ENCODE data around the gene STK33.
A peak's percentile ranks its signal among the peaks of the same experiment; 100 is the strongest.

The STK33 gene

DNA sequence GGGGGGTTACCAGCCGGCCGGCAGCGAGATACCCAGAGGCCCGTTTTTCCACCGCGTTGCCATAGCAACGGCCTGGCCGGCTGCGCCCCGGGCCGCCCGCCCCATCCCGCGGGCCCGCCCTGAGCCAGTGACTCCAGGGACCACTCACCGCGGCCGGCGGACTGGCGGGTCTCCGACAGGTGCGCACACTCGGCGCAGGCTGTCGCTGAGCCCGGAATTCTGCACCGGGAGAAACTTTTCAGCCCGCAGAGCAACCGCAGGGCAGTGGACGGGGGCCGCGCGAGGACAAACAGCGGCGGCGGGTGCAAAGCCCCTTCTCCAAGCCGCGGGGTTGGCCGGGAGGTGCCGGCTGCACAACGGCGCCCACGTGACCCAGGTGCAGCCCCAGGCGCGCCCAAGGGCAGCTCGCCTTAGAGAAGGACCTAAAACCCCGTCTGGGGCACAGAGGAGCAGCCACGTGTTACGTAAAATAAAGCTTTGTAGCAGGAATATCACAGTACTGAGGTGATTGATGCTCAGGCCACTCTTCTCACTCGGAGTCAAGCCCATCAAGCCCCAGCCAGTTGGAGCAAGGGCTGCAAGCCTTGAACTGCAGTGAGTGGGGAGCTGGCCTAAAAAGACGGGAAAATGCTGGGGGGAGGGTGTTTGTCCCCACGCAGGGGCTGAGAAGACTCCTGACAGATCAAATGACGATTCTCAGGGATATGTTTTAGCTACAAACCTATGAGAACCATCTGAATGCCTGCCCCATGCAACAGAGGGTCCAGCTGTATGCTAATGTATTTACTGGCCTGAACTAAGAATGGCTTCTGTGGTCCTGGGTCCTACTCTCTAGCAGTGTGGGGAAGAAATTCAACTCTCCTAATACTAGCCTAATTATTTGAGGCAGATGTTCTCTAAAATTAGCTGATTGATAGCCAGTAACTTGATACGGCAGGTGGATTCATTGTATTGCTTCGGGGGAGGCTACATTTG is at the start of gene STK33:
Gene STK33 (minus strand): TSS at position 294 of the 975 bp plus-strand sequence. CDS start 119,323 bp downstream, outside the sequence.
- Histone ChIP-seq H3K9me3 (peaks cover 21% of the 10 kb centered on the region), H3K9ac (no peak within 1 kb of the TSS), H3K36me3 (no peaks in the 10 kb centered on the region), H4K20me1 (no peaks in the 10 kb centered on the region), H3K4me2 (peak within 1 kb of the TSS; percentile 49), H3K27ac (no peak within 1 kb of the TSS), H3K4me1 (peaks cover 13% of the 10 kb centered on the region), H3K27me3 (peaks cover 48% of the 10 kb centered on the region), H3K4me3 (peak within 1 kb of the TSS; percentile 60)
- no peak for TF ChIP-seq Cebpa-rat (IDR thresholded peaks at IDR 0.05)

DNA sequence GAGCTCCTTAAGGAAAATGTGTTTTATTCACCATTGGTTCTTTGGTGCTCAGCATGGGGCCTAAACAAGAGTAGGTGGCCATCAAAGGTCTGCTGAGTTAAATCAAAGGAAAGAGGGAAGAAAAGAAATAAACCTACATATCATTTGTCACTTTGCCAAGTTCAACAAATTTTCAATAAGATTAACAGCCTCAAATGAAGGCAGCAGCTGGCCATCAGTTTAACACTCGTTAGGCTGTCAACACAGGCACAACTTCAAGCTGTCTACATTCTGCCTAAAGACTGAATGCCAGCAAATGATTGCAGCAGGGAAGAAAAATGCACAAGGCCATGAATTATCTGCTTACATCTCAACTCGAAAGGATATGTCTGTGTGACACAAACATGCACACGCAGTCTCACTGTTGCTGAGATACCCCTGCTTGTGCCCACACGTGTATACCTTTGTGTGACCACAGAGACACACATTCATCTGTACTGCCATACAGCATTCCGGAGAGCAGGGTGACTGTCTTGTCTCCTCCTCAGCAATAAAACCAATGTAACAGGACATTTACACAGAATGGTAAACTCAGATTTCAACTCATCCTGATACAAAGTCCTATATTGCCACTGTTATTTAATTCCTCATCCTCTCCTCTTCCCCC is 48.3 kb upstream of the STK33 start:
- Histone ChIP-seq H3K36me3 (peaks cover 20% of the 10 kb centered on the region), H3K4me2 (no peak overlapping the region)

GRCh38 chr11:8641332-8641731 is 47.3 kb upstream of the STK33 start:
- H3K27me3 ChIP-seq, result no peaks in the 10 kb centered on the region
- H3K27ac ChIP-seq, result no peak overlapping the region
- H3K4me2 ChIP-seq, result no peak overlapping the region

More for the DNA sequence above, 48.3 kb upstream of the STK33 start:
- H3K27ac ChIP-seq, result no peak overlapping the region
- no peaks in the 10 kb centered on the region for H4K20me1 ChIP-seq
- no peaks in the 10 kb centered on the region for H3K9me3 ChIP-seq
- H3K4me3 ChIP-seq, result no peak overlapping the region
- no peaks in the 10 kb centered on the region for H3K27me3 ChIP-seq
- H3K9ac ChIP-seq, result no peak overlapping the region
- TF ChIP-seq Cebpa-rat (IDR thresholded peaks at IDR 0.05), result no peak
- H3K4me1 ChIP-seq, result no peaks in the 10 kb centered on the region

GRCh38 chr11:8640267-8640906 is 46.4 kb upstream of the STK33 start:
- peaks cover 6% of the 10 kb centered on the region; the same call in 1 of the 2 replicates for H3K9me3 ChIP-seq
- H3K9ac ChIP-seq, result no peak overlapping the region
- no peak overlapping the region for H3K27ac ChIP-seq
- H3K4me1 ChIP-seq, result no peaks in the 10 kb centered on the region
- H4K20me1 ChIP-seq, result no peaks in the 10 kb centered on the region
- peaks cover 16% of the 10 kb centered on the region for H3K36me3 ChIP-seq
- no peak for TF ChIP-seq Cebpa-rat (IDR thresholded peaks at IDR 0.05)
- no peak overlapping the region for H3K4me2 ChIP-seq
- no peak overlapping the region for H3K4me3 ChIP-seq
- no peaks in the 10 kb centered on the region for H3K27me3 ChIP-seq

More at GRCh38 chr11:8641332-8641731, 47.3 kb upstream of the STK33 start:
- H3K9me3 ChIP-seq, result peaks cover 2% of the 10 kb centered on the region; the same call in 1 of the 2 replicates
- no peak overlapping the region for H3K4me3 ChIP-seq
- no peaks in the 10 kb centered on the region for H4K20me1 ChIP-seq
- no peaks in the 10 kb centered on the region for H3K4me1 ChIP-seq
- no peak for TF ChIP-seq Cebpa-rat (IDR thresholded peaks at IDR 0.05)
- H3K9ac ChIP-seq, result no peak overlapping the region
- peaks cover 19% of the 10 kb centered on the region for H3K36me3 ChIP-seq

DNA sequence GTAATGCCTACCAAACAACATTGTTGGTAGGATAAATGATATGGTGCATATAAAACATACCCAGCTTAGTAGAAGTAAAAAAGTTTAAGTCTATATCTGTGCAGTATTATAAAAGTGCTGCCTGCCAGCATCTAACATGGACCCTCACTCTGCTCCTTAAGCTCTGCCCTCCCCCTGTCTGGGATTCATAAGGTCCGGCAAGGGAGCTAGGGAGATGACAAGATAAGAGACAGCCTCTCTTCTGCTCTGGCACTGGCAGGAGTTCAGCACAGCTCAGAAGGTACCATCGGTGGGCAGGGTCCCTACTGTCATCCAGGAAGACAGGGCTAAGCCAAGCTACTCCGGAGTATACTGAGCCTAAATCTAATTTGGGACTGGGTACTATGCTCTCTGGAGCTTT is 45.6 kb upstream of the STK33 start:
- peaks cover 17% of the 10 kb centered on the region for H3K36me3 ChIP-seq
- H3K4me2 ChIP-seq, result no peak overlapping the region
- H3K27ac ChIP-seq, result no peak overlapping the region
- H4K20me1 ChIP-seq, result no peaks in the 10 kb centered on the region
- no peaks in the 10 kb centered on the region for H3K4me1 ChIP-seq
- TF ChIP-seq Cebpa-rat (IDR thresholded peaks at IDR 0.05), result no peak
- peaks cover 6% of the 10 kb centered on the region; the same call in 1 of the 2 replicates for H3K9me3 ChIP-seq
- H3K9ac ChIP-seq, result no peak overlapping the region
- H3K4me3 ChIP-seq, result no peak overlapping the region
- no peaks in the 10 kb centered on the region for H3K27me3 ChIP-seq

GRCh38 chr11:8638300-8638699 is 44.3 kb upstream of the STK33 start:
- H4K20me1 ChIP-seq, result no peaks in the 10 kb centered on the region
- no peak overlapping the region for H3K27ac ChIP-seq
- H3K27me3 ChIP-seq, result no peaks in the 10 kb centered on the region
- no peak overlapping the region for H3K4me3 ChIP-seq
- H3K4me2 ChIP-seq, result no peak overlapping the region
- H3K9me3 ChIP-seq, result peaks cover 6% of the 10 kb centered on the region; the same call in 1 of the 2 replicates
- peaks cover 18% of the 10 kb centered on the region for H3K36me3 ChIP-seq
- H3K9ac ChIP-seq, result no peak overlapping the region
- H3K4me1 ChIP-seq, result no peaks in the 10 kb centered on the region
- TF ChIP-seq Cebpa-rat (IDR thresholded peaks at IDR 0.05), result no peak

DNA sequence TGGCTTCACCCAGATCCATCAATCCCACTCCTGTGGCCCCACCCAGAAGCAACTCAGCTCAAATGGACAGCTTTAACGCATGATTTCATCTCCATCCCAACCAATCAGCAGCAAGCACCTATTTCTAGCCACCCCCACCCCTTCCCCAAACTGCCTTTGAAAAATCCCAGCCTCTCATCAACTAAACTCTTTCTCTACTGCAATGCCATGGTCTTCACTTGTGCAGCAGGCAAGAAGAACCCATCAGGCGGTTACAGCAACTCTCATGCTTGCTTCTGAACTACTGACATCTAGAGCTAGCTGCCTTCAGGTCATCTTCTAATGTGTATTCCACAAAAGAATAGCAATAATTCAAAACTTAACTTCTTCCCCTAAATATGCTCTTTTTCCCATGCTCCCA is 42.1 kb upstream of the STK33 start:
- Histone ChIP-seq H3K27me3 (no peaks in the 10 kb centered on the region), H3K9ac (no peak overlapping the region), H3K4me2 (no peak overlapping the region), H3K36me3 (peaks cover 18% of the 10 kb centered on the region), H4K20me1 (no peaks in the 10 kb centered on the region), H3K4me1 (no peaks in the 10 kb centered on the region), H3K9me3 (peaks cover 6% of the 10 kb centered on the region; the same call in 1 of the 2 replicates), H3K27ac (no peak overlapping the region), H3K4me3 (no peak overlapping the region)
- TF ChIP-seq Cebpa-rat (IDR thresholded peaks at IDR 0.05), result no peak

GRCh38 chr11:8634498-8634897 is 40.5 kb upstream of the STK33 start:
- Histone ChIP-seq H3K9ac (no peak overlapping the region), H3K36me3 (peaks cover 18% of the 10 kb centered on the region), H4K20me1 (no peaks in the 10 kb centered on the region), H3K4me3 (no peak overlapping the region), H3K4me1 (no peaks in the 10 kb centered on the region), H3K27ac (no peak overlapping the region), H3K27me3 (no peaks in the 10 kb centered on the region), H3K9me3 (peaks cover 6% of the 10 kb centered on the region; the same call in 1 of the 2 replicates), H3K4me2 (no peak overlapping the region)
- no peak for TF ChIP-seq Cebpa-rat (IDR thresholded peaks at IDR 0.05)

DNA sequence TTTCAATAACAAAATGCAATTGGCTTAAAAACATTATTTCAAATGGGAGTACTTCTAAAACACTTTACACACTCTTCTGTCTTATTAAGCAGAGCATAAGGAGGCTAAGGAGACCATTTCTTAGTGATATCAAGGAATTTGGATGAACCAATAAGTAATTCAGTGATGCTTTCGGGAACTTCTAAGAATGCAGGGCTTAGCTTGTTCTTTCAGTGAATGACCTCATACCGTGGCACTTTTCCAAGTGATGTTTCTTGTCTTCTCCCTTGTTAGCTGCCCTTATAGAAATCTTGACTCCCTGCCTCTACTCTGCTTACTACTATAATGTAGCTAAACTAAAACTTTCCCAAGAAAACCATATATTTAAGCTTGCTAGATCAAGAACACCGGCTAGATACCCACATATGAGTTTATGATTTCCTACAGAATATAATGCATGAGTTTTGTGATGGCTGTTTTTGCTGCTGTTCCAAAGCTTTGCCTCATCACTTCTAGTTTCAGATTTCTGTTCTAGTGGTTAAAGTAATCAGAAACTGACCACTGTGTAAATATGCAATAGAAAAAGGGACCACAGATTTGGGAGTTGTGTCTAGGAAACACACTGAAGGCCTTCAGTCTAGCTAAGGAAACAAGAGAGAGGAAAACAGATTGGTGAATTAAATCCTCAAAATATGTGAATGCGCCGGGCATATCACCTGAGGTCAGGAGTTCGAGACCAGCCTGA is 37.5 kb upstream of the STK33 start:
- H3K9me3 ChIP-seq, result peaks cover 6% of the 10 kb centered on the region; the same call in 1 of the 2 replicates
- no peak overlapping the region for H3K4me2 ChIP-seq
- H3K27me3 ChIP-seq, result no peaks in the 10 kb centered on the region
- peaks cover 14% of the 10 kb centered on the region for H3K36me3 ChIP-seq
- no peak overlapping the region for H3K9ac ChIP-seq
- no peak overlapping the region for H3K4me3 ChIP-seq
- no peak overlapping the region for H3K27ac ChIP-seq
- no peak for TF ChIP-seq Cebpa-rat (IDR thresholded peaks at IDR 0.05)
- no peaks in the 10 kb centered on the region for H3K4me1 ChIP-seq
- no peaks in the 10 kb centered on the region for H4K20me1 ChIP-seq
